K562 (cell line): ENCODE measurements around the gene CNOT10. TPM values are rescaled to one million over a fixed set of nuclear protein-coding genes. Genes with fewer than 3 reads are reported as not detected.
"Not testable (repeated sequence)": the region's sequence is repeated elsewhere in the genome, so short reads cannot be mapped to it uniquely, and the experiment has no call there.

Source experiments
- CBFA2T3 ChIP-seq: fragments of 450-650 bp; IDR thresholded peaks from 2 replicates; pipeline ENCODE4 v1.6.1; 2017
- SOX6 ChIP-seq: fragments of 450-650 bp; IDR thresholded peaks from 2 replicates; pipeline ENCODE4 v1.6.1; 2014; ENCODE audit warnings: mild to moderate bottlenecking
- polyA plus RNA-seq, 8 experiments: library from polyadenylated mRNA; depleted of rRNA in 4 of 8; stranded (reverse) in 5 of 8; unstranded in 3 of 8; fragments of >200 nt; fragmentation: Nextera tagmentation in 2 of 8; fragmentation: Illumina TruSeq in 1 of 8; extraction: Ambion mirVana in 2 of 8; extraction: Trizol in 1 of 8; gene quantifications; 2 replicates each; pipeline versions ENCODE4 v1.2.1 to v1.2.3, GENCODE V29; 2011 to 2014; ENCODE audit warnings: inconsistent platforms in 1 of 8, missing spikeins in 1 of 8
- total RNA-seq, 7 experiments: library from RNA; depleted of rRNA in 6 of 7; stranded (reverse); fragments of >200 nt in 6 of 7; fragmentation: Illumina TruSeq in 2 of 7; extraction: Trizol in 2 of 7; gene quantifications; 2 replicates each; pipeline versions ENCODE4 v1.2.1 to v1.2.3, GENCODE V29; 2011 to 2021; ENCODE audit warnings: low replicate concordance in 1 of 7
- TF ChIP-seq, protein P1 (sequence below), 2 experiments: fragments of 450-650 bp in 1 of 2; sonication (generic) in 1 of 2; formaldehyde crosslinking in 1 of 2; IDR thresholded peaks; 2 replicates each; pipeline versions ENCODE4 v1.7.1 to v1.9.0; 2016 to 2022; ENCODE audit warnings: inconsistent platforms in 1 of 2, mild to moderate bottlenecking in 1 of 2, missing genetic modification reagents in 1 of 2

CNOT10 gene
- total and polyA plus RNA-seq, 9 of the 15 experiments (the other 6 are each of a cell fraction or from before 2014, with no cell fraction given) = 35.7 to 114 (median 81.9) TPM

DNA sequence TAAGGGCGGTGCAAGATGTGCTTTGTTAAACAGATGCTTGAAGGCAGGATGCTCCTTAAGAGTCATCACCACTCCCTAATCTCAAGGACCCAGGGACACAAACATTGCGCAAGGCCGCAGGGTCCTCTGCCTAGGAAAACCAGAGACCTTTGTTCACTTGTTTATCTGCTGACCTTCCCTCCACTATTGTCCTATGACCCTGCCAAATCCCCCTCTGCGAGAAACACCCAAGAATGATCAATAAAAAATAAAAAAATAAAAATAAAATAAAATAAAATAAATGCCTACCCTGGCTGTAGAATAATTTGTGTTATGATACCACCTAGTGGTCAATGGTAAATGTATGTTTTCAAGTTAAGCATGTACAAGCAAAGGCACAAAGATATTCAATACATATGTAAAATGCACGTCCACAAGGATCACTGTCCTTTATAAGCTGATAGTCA, 20.3 kb upstream of the CNOT10 start (continued):
- peak; percentile 84 for TF ChIP-seq CBFA2T3
- peak; percentile 64; the same call in 1 of the 2 replicates for TF ChIP-seq SOX6
- TF ChIP-seq, protein P1, sequence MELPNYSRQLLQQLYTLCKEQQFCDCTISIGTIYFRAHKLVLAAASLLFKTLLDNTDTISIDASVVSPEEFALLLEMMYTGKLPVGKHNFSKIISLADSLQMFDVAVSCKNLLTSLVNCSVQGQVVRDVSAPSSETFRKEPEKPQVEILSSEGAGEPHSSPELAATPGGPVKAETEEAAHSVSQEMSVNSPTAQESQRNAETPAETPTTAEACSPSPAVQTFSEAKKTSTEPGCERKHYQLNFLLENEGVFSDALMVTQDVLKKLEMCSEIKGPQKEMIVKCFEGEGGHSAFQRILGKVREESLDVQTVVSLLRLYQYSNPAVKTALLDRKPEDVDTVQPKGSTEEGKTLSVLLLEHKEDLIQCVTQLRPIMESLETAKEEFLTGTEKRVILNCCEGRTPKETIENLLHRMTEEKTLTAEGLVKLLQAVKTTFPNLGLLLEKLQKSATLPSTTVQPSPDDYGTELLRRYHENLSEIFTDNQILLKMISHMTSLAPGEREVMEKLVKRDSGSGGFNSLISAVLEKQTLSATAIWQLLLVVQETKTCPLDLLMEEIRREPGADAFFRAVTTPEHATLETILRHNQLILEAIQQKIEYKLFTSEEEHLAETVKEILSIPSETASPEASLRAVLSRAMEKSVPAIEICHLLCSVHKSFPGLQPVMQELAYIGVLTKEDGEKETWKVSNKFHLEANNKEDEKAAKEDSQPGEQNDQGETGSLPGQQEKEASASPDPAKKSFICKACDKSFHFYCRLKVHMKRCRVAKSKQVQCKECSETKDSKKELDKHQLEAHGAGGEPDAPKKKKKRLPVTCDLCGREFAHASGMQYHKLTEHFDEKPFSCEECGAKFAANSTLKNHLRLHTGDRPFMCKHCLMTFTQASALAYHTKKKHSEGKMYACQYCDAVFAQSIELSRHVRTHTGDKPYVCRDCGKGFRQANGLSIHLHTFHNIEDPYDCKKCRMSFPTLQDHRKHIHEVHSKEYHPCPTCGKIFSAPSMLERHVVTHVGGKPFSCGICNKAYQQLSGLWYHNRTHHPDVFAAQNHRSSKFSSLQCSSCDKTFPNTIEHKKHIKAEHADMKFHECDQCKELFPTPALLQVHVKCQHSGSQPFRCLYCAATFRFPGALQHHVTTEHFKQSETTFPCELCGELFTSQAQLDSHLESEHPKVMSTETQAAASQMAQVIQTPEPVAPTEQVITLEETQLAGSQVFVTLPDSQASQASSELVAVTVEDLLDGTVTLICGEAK (IDR thresholded peaks at IDR 0.05) = 0 out of 2 replicates have a peak, but pooled peaks have one; percentile 17
- TF ChIP-seq, protein P1 (CRISPR knock-in tag; IDR thresholded peaks at IDR 0.05) = not testable (repeated sequence)
